Measurements from ENCODE around the gene ECEL1. TPM values are rescaled to one million over a fixed set of nuclear protein-coding genes. Genes with fewer than 3 reads are reported as not detected.

Gene ECEL1
- total and polyA plus RNA-seq, 9 of the 15 experiments (the other 6 are each of a cell fraction or from before 2014, with no cell fraction given): 0.09 TPM; not detected in 8

DNA sequence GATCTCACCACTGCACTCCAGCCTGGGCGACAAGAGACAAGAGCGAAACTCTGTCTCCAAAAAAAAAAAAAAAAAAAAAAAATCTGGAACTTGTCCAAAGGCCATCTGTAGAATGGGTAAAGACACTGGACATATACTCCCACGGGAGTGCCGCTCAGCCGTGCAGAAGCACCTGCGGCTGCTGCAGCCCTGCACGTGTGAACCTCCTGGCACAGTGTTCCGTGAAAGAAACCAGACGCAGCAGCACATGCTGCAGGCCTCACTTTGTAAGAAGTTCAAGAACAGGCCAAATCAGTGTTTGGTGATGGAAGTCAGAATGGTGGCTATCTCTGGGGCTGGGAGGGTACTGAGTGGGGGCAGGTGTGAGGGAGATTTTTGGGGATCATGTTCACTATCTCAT lies 44.8 kb upstream of the ECEL1 start:
- POLR2A ChIA-PET: interaction anchor here (1.8 kb wide), 1 partner anchor 14 kb away, joined by 5 read pairs; no protein-coding TSS in a partner anchor
- no TSS peak for BruUV-seq (replicated peaks)
- no peak overlapping the region for H2AFZ ChIP-seq (ENCODE audit: low read depth, low read length)
- no peaks in the 10 kb centered on the region for H4K20me1 ChIP-seq (replicated peaks; ENCODE audit: control insufficient read depth, insufficient read depth, low read length)
- CTCF ChIA-PET (ENCODE audit: low intra/inter-chr PET ratio): no interaction called here
- no peak overlapping the region for H3K27ac ChIP-seq (ENCODE audit: extremely low read depth, low read depth, low read length)
- H3K9ac ChIP-seq (ENCODE audit: insufficient read depth in 1 of 2, low read depth in 2 of 2, low read length in 2 of 2): no peak overlapping the region
- peaks cover 0 to 24% of the 10 kb centered on the region in 2 experiments; a peak in 2 of 5 replicates for H3K27me3 ChIP-seq (ENCODE audit: control insufficient read depth in 2 of 2, insufficient read depth in 2 of 2, low read length in 2 of 2)
- DNase-seq (ENCODE audit: extremely low read depth in 1 of 4, low spot score in 3 of 4): no peak
- H3K79me2 ChIP-seq (ENCODE audit: control insufficient read depth, insufficient read depth, low read length): no peaks in the 10 kb centered on the region
- FAIRE-seq: no peak
- no peaks in the 10 kb centered on the region for H3K36me3 ChIP-seq (ENCODE audit: control insufficient read depth, insufficient read depth, low read length)
- WGBS (ENCODE audit: insufficient coverage, low coverage, missing lambda C conversion rate): 15% methylated on average over 7 of the region's 9 CpGs
- TF ChIP-seq ZNF121 (CRISPR knock-in tag; conservative IDR thresholded peaks at IDR 0.05): no peak
- TF ChIP-seq KLF16 (IDR thresholded peaks at IDR 0.05): no peak
- TF ChIP-seq ILK (tag; IDR thresholded peaks at IDR 0.05; ENCODE audit: borderline replicate concordance, low read depth): no peak
- TF ChIP-seq, protein P1, sequence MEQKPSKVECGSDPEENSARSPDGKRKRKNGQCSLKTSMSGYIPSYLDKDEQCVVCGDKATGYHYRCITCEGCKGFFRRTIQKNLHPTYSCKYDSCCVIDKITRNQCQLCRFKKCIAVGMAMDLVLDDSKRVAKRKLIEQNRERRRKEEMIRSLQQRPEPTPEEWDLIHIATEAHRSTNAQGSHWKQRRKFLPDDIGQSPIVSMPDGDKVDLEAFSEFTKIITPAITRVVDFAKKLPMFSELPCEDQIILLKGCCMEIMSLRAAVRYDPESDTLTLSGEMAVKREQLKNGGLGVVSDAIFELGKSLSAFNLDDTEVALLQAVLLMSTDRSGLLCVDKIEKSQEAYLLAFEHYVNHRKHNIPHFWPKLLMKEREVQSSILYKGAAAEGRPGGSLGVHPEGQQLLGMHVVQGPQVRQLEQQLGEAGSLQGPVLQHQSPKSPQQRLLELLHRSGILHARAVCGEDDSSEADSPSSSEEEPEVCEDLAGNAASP (IDR thresholded peaks at IDR 0.05): no peak
- TF ChIP-seq RBBP5 (IDR thresholded peaks at IDR 0.05; ENCODE audit: borderline replicate concordance, insufficient read depth, low read length, poor library complexity, severe bottlenecking): no peak
- no peak for TF ChIP-seq ZNF224 (CRISPR knock-in tag; IDR thresholded peaks at IDR 0.05)
- TF ChIP-seq RBFOX2 (IDR thresholded peaks at IDR 0.05; ENCODE audit: low read depth, low read length): no peak
- TF ChIP-seq ZNF197 (CRISPR knock-in tag; IDR thresholded peaks at IDR 0.05; ENCODE audit: low read depth): no peak
- TF ChIP-seq BHLHE40 (IDR thresholded peaks at IDR 0.05; ENCODE audit: low read length): no peak
- no peak for TF ChIP-seq CCNT2 (IDR thresholded peaks at IDR 0.05; ENCODE audit: borderline replicate concordance, extremely low read depth, insufficient read length, low read depth, low read length)
- TF ChIP-seq MAZ (CRISPR knock-in tag; conservative IDR thresholded peaks at IDR 0.05 in 1 of 2, IDR thresholded peaks at IDR 0.05 in 1 of 2): no peak
- no peak for TF ChIP-seq OTX1 (CRISPR knock-in tag; IDR thresholded peaks at IDR 0.05)
- no peak for TF ChIP-seq NFYB (IDR thresholded peaks at IDR 0.05; ENCODE audit: extremely low read depth, insufficient read length)
- no peak for TF ChIP-seq ZNF583 (CRISPR knock-in tag; IDR thresholded peaks at IDR 0.05)
- no peak for TF ChIP-seq GTF2E2 (tag; IDR thresholded peaks at IDR 0.05)
- H3K4me3 ChIP-seq: no peak overlapping the region
- peaks cover 0 to 3% of the 10 kb centered on the region in 2 experiments; a peak in 2 of 5 replicates for H3K4me1 ChIP-seq (replicated peaks in 1 of 2; ENCODE audit: control insufficient read depth in 2 of 2, insufficient read depth in 2 of 2, low read length in 2 of 2)
- intact Hi-C loops (cut with micrococcal nuclease) (no loop called here), in situ Hi-C loops (cut with MboI) (no loop called here)
- no peaks in the 10 kb centered on the region for H3K9me3 ChIP-seq (replicated peaks; ENCODE audit: control insufficient read depth, insufficient read depth, low read depth, low read length)
- ATAC-seq: no peak
- no peaks in the 10 kb centered on the region for H3K9me1 ChIP-seq (ENCODE audit: control insufficient read depth, insufficient read depth, low read length)
- H3K4me2 ChIP-seq (ENCODE audit: insufficient read depth, low read length): no peak overlapping the region
